22Rv1 (cell line): ENCODE results near the gene LIMK1.

ENCODE experiments used
- H3K27ac ChIP-seq: fragments of 450-650 bp; 2 replicates; pipeline ENCODE4 v1.5.1; 2017
- ZFX ChIP-seq: fragments of 450-650 bp; IDR thresholded peaks from 2 replicates; pipeline ENCODE4 v1.6.1; 2017; ENCODE audit warnings: antibody characterized with exemption, borderline replicate concordance
- TF ChIP-seq, protein P1 (sequence below): fragments of 450-650 bp; IDR thresholded peaks from 2 replicates; pipeline ENCODE4 v1.5.1; 2017; ENCODE audit warnings: mild to moderate bottlenecking

LIMK1 gene

DNA sequence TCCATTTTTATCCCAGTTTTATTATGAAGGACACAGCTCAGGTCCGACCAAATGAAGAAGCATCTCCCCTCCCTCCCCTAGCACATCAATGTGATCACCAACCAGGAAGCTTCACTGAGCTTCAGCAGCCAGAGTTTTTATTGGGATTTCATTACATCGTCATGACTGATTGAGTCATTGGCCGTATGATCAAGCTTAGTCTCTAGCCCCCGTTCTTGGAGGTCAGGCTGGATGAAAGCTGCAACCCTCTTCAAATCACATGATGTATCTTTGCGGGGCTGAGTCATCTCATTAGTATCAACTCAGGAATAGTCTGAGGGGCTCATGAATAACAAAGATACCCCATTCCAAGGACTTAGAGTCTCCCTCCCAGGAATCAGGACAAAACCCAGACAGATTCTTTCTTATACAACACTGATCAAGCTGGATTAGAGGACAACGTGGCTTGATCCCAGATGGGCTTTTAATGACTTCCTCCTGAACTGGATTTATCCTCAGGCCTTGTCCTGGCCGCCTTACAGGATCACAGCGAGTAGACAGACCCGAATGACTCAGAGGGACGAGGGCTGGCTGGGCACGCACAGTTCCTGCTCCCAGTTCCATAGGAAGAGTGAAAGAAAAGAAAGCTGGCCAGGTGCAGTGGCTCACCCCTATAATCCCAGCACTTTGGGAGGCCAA is 14.5 kb downstream of the LIMK1 start:
- no peak overlapping the region for H3K27ac ChIP-seq
- no peak for TF ChIP-seq ZFX
- TF ChIP-seq, protein P1, sequence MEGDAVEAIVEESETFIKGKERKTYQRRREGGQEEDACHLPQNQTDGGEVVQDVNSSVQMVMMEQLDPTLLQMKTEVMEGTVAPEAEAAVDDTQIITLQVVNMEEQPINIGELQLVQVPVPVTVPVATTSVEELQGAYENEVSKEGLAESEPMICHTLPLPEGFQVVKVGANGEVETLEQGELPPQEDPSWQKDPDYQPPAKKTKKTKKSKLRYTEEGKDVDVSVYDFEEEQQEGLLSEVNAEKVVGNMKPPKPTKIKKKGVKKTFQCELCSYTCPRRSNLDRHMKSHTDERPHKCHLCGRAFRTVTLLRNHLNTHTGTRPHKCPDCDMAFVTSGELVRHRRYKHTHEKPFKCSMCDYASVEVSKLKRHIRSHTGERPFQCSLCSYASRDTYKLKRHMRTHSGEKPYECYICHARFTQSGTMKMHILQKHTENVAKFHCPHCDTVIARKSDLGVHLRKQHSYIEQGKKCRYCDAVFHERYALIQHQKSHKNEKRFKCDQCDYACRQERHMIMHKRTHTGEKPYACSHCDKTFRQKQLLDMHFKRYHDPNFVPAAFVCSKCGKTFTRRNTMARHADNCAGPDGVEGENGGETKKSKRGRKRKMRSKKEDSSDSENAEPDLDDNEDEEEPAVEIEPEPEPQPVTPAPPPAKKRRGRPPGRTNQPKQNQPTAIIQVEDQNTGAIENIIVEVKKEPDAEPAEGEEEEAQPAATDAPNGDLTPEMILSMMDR, result no peak

DNA sequence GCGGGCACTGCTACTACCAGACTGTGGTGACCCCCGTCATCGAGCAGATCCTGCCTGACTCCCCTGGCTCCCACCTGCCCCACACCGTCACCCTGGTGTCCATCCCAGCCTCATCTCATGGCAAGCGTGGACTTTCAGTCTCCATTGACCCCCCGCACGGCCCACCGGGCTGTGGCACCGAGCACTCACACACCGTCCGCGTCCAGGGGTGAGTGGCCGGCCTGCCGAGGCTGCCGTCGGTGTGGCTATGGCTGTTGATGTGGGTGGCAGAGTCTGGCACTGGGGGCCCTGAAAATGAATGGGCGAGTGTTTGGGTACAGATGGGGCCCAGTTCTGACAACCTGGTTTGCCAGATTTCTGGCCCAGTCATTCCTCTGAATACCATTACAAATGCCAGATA is 15.4 kb downstream of the LIMK1 start:
- TF ChIP-seq ZFX, result no peak
- TF ChIP-seq, protein P1, result no peak
- no peak overlapping the region for H3K27ac ChIP-seq

DNA sequence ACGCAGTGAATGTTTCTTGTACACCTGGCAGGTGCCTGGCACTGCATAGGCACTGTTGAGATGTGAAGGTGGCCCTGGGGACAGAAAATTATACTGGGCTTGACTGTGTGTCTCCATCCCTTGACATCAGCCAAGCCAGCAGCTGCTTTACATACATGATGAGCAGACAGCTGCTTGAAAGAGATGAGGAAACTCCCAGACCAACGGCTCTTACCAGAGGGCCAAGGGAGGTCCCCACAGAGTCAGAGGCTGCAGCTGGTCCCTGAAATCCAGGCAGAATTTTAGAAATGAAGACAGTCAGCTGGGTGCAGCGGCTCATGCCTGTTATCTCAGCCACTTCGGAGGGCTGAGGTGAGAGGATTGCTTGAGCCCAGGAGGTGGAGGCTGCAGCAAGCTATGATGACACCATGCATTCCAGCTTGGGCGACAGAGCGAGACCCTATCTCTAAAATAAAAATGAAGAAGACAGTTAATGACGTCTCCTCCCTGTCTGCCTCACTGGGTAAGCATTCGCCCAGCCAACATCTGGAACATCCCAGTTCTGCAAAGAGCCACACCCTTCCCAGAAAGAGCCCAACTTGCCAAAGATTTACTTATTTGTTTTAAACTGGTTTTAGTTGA is 17.6 kb downstream of the LIMK1 start:
- H3K27ac ChIP-seq, result no peak overlapping the region
- TF ChIP-seq, protein P1, result no peak
- no peak for TF ChIP-seq ZFX

GRCh38 chr7:74103219-74103772 is 19.7 kb downstream of the LIMK1 start:
- TF ChIP-seq, protein P1, result no peak
- no peak for TF ChIP-seq ZFX
- H3K27ac ChIP-seq, result no peak overlapping the region

DNA sequence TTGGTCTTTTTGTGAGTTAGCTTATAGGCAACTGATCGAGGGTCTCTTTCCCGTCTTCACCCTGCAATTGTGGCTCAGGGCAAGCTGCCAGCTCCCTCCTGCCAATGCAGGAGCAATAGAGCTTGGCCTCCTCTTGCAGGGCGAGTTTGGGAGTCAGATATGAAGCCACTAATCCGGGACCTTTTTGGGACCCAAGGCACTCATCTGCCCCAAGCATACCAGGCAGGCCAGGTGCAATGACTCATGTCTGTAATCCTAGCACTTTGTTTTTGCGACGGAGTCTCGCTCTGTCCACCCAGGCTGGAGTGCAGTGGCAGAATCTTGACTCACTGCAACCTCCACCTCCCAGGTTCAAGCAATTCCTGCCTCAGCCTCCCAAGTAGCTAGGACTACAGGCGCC is 21.1 kb downstream of the LIMK1 start:
- H3K27ac ChIP-seq, result no peak overlapping the region
- no peak for TF ChIP-seq ZFX
- TF ChIP-seq, protein P1, result no peak

GRCh38 chr7:74105992-74106391 is 22.4 kb downstream of the LIMK1 start:
- H3K27ac ChIP-seq, result no peak overlapping the region

More at GRCh38 chr7:74105992-74106391, 22.4 kb downstream of the LIMK1 start:
- TF ChIP-seq, protein P1, result no peak
- no peak for TF ChIP-seq ZFX
